Rectal smooth muscle tissue (tissue), 1 donor: Measurements from ENCODE around the gene FGD4.

Source experiments
- H3K27ac ChIP-seq: one replicate; pipeline ENCODE4 v1.7.0; 2013; ENCODE audit warnings: low read depth, low read length, inconsistent platforms
- H3K27me3 ChIP-seq: one replicate; pipeline ENCODE4 v1.7.0; 2013; ENCODE audit warnings: low read length; ENCODE audit not compliant: control insufficient read depth, insufficient read depth
- H3K36me3 ChIP-seq: one replicate; pipeline ENCODE4 v1.7.0; 2013; ENCODE audit warnings: low read length; ENCODE audit not compliant: control insufficient read depth, insufficient read depth
- H3K4me1 ChIP-seq: one replicate; pipeline ENCODE4 v1.7.0; 2013; ENCODE audit warnings: low read length; ENCODE audit not compliant: control insufficient read depth, insufficient read depth
- H3K4me3 ChIP-seq: one replicate; pipeline ENCODE4 v1.7.0; 2013; ENCODE audit warnings: low read length
- H3K9ac ChIP-seq: one replicate; pipeline ENCODE4 v1.7.0; 2013; ENCODE audit warnings: low read length

FGD4 gene

GRCh38 chr12:32671930-32672780 lies 272.8 kb downstream of the FGD4 start:
- Histone ChIP-seq H3K9ac (no peak overlapping the region), H3K36me3 (no peaks in the 10 kb centered on the region), H3K4me1 (no peaks in the 10 kb centered on the region), H3K4me3 (no peak overlapping the region), H3K27ac (no peak overlapping the region), H3K27me3 (no peaks in the 10 kb centered on the region)

DNA sequence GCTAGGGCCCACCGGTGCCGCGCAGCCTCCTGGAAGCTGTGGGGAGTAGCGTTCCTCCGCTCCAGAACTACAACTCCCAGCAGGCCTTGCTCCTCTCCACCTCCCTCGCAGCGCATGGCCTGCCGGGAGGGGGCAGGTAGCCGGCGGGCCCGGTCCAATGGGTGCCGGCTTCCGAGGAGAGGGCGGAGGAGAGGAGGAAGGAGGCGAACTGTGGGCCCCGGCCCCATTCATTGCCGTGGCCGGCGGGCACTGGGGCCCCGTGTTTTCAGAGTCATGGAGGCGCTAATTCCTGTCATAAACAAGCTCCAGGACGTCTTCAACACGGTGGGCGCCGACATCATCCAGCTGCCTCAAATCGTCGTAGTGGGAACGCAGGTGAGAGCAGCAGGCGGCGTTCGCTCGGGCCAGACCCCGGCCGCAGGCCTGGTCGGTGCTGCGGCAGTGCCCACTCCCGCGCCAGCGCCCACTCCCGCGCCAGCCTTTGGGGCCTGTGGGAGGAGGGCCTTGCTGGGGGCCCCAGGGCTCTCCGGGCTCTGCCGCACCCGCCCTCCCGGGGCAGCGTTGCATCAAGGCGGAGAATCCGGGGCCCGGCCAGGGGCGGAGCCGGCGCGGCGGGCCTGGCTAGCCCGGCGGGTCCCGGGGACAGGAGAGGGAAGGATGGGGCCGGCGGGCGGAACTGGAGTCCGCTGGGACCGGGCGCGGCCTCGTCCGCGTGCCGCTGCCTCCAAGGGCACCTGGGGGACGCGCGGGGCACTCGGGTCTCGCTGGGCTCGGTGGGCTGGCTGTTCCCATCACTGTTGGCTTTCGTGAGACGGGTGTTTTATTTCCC lies 279.9 kb downstream of the FGD4 start, which contains the start of gene DNM1L:
DNM1L (plus strand) TSS at position 211 of the 829 bp plus-strand sequence; CDS start at position 274, 63 bp downstream.
- Histone ChIP-seq H3K9ac (peak within 1 kb of the TSS; percentile 88), H3K4me1 (peaks cover 10% of the 10 kb centered on the region), H3K27me3 (no peaks in the 10 kb centered on the region), H3K4me3 (peak within 1 kb of the TSS; percentile 91), H3K36me3 (no peaks in the 10 kb centered on the region), H3K27ac (peak within 1 kb of the TSS; percentile 86)

DNA sequence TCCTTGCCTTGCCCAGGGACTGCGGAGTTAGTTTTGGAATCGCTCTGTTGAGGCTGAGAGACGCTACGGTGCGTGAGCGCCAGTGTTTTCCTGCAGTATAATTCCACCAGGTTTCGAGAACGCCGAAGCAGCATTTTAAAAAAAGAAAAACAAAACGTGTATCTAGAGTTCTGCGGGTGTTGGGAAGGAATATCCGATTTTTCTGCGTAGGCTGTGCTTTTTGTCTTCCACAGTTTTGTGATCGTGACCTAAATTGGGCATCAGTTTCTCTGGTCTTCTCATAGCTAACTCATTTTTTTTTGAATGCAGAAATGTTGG lies 280.5 kb downstream of the FGD4 start:
- no peaks in the 10 kb centered on the region for H3K36me3 ChIP-seq
- peak overlapping the region; percentile 43 for H3K9ac ChIP-seq

GRCh38 chr12:32680787-32681186 lies 281.4 kb downstream of the FGD4 start:
- Histone ChIP-seq H3K27me3 (no peaks in the 10 kb centered on the region), H3K9ac (no peak overlapping the region), H3K36me3 (no peaks in the 10 kb centered on the region), H3K4me3 (peak overlapping the region; percentile 91), H3K27ac (peak overlapping the region; percentile 86), H3K4me1 (peaks cover 10% of the 10 kb centered on the region)

More for the DNA sequence above, 280.5 kb downstream of the FGD4 start:
- Histone ChIP-seq H3K4me1 (peaks cover 10% of the 10 kb centered on the region), H3K27me3 (no peaks in the 10 kb centered on the region), H3K27ac (peak overlapping the region; percentile 86), H3K4me3 (peak overlapping the region; percentile 91)

- no peak overlapping the region for H3K27ac ChIP-seq
- H3K36me3 ChIP-seq = no peaks in the 10 kb centered on the region
- no peak overlapping the region for H3K9ac ChIP-seq
Measured at GRCh38 chr12:32681272-32681671, 281.9 kb downstream of the FGD4 start.

DNA sequence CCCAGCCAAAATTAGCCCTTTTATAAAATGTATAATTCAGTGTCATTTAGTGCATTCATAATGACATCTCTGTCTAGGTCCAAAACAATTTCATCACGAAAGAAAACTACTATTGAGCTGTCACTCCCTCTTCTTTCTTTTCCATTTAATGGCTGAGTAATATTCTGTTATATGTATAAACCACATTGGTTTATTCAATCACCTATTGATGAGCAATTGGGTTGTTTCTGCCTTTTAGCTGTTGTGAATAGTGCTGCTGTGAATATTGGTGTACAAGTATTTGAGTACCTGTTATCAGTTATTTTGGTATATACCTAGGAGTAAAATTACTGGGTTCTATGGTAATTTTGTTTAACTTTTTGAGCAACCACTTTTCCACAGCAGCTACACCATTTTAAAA lies 287.0 kb downstream of the FGD4 start:
- Histone ChIP-seq H3K36me3 (no peaks in the 10 kb centered on the region), H3K9ac (no peak overlapping the region), H3K4me3 (no peak overlapping the region), H3K4me1 (no peaks in the 10 kb centered on the region), H3K27ac (no peak overlapping the region), H3K27me3 (no peaks in the 10 kb centered on the region)

More at GRCh38 chr12:32681272-32681671, 281.9 kb downstream of the FGD4 start:
- H3K27me3 ChIP-seq = no peaks in the 10 kb centered on the region
- peaks cover 10% of the 10 kb centered on the region for H3K4me1 ChIP-seq
- no peak overlapping the region for H3K4me3 ChIP-seq

GRCh38 chr12:32688786-32689185 lies 289.4 kb downstream of the FGD4 start:
- Histone ChIP-seq H3K4me3 (no peak overlapping the region), H3K27ac (no peak overlapping the region)

DNA sequence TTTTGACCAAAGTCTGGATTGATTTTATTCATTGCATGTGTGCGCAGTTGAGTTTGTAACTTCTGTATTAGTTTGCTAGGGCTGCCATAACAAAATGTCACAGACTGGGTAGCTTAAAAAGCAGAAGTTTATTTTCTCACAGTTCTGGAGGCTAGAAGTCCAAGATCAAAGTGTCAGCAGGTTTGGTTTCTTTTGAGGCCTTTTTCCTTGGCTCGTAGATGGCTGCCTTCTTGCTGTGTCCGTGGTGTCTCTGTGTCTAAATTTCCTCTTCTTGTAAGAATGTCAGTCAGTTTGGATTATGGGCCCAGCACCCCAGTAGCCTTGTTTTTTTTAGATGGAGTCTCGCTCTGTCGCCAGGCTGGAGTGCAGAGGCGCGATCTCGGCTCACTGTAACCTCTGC lies 291.6 kb downstream of the FGD4 start:
- H3K36me3 ChIP-seq = no peaks in the 10 kb centered on the region
- H3K4me3 ChIP-seq = no peak overlapping the region
- H3K27ac ChIP-seq = no peak overlapping the region

More at GRCh38 chr12:32688786-32689185, 289.4 kb downstream of the FGD4 start:
- Histone ChIP-seq H3K9ac (no peak overlapping the region), H3K4me1 (no peaks in the 10 kb centered on the region), H3K36me3 (no peaks in the 10 kb centered on the region), H3K27me3 (no peaks in the 10 kb centered on the region)

GRCh38 chr12:32692358-32692757 lies 293.0 kb downstream of the FGD4 start:
- H3K27ac ChIP-seq = no peak overlapping the region
- no peaks in the 10 kb centered on the region for H3K27me3 ChIP-seq
- no peak overlapping the region for H3K4me3 ChIP-seq
- no peaks in the 10 kb centered on the region for H3K4me1 ChIP-seq
- no peak overlapping the region for H3K9ac ChIP-seq
- H3K36me3 ChIP-seq = no peaks in the 10 kb centered on the region

More for the DNA sequence above, 291.6 kb downstream of the FGD4 start:
- Histone ChIP-seq H3K27me3 (no peaks in the 10 kb centered on the region), H3K9ac (no peak overlapping the region), H3K4me1 (no peaks in the 10 kb centered on the region)

DNA sequence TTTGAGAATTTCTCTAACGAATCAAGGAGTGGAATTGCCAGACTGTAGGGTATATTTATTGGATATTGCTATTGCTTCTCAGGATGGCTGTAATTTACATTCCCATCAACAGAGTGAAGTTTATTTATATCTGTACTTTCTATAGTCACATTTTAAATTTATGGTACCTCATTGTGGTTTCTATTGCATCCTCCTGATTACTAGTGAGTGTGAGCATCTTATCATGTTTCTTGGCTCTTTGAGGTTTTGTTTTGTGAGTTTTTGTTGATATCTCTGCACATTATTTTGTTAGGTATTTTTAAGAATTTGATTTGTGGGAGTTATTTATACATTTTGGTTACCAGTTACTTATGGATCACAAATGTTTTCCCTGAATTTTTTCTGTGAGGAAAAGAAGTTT lies 293.7 kb downstream of the FGD4 start:
- Histone ChIP-seq H3K4me3 (no peak overlapping the region), H3K27ac (no peak overlapping the region), H3K27me3 (no peaks in the 10 kb centered on the region), H3K36me3 (no peaks in the 10 kb centered on the region), H3K4me1 (no peaks in the 10 kb centered on the region), H3K9ac (no peak overlapping the region)
